ENCODE results near the gene CACHD1.

CACHD1 gene

GRCh38 chr1:64525116-64525686 lies 55.3 kb downstream of the CACHD1 start:
- DNase-seq: no peak

DNA sequence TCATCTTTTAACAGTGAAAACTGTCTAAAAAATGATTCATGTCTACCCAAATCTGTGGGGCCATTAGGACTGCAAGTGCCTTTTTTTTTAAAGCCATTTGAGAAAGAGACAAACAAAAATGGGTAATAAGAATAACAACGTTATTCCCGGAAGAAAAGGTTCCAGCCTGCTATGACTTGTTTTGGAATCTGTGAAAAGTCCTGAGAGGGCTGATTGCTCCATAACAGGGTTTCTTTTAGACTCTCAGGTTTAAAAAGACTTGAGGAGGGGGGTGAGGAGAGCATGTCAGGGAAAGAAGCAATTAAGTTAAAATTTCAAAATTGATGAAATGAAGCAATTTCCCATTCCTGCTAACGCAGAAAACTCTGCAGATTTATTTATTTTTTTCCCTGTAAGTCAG lies 56.4 kb downstream of the CACHD1 start:
- DNase-seq: no peak

GRCh38 chr1:64527165-64527564 lies 57.2 kb downstream of the CACHD1 start:
- DNase-seq: no peak

- no peak for DNase-seq
Observed at GRCh38 chr1:64527786-64528185, 57.9 kb downstream of the CACHD1 start.

GRCh38 chr1:64530969-64531692 lies 61.2 kb downstream of the CACHD1 start:
- no peak for DNase-seq

- DNase-seq: no peak
Observed at GRCh38 chr1:64532646-64533045, 62.7 kb downstream of the CACHD1 start.

- DNase-seq: peak in 1 of 2 experiments; percentile 48
Observed at GRCh38 chr1:64535938-64536835, 66.3 kb downstream of the CACHD1 start.

DNA sequence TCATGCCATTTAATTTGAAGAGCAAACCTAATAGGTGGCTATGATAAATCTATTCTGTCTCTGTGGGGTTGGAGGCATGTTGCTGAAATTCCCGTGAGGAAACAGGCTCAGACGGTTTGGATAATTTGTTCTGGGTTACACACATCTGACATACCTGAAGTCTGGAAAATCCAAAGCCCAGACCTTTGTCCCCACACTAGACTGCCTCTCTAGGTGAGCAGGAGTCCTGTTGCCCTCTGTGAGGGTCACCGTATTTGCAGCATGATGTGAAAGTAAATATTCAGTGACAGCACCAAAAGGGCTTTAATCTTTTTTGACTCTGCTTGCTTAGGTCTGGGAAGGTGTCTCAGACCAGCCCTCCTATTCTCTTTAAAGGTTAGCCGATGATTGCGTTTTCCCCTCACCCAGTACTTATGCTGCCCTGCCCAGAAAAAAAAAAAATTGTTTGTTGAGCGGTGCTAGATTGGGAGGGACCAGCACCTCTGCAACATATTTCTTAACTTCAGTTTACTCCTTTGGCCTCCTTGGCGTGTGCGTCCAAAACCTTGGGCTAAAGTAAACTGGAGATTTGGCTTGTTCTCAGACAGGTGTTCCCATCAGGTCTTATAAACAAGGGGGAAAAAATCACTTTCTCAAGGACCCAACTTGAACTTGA lies 67.0 kb downstream of the CACHD1 start:
- no peak for DNase-seq

DNA sequence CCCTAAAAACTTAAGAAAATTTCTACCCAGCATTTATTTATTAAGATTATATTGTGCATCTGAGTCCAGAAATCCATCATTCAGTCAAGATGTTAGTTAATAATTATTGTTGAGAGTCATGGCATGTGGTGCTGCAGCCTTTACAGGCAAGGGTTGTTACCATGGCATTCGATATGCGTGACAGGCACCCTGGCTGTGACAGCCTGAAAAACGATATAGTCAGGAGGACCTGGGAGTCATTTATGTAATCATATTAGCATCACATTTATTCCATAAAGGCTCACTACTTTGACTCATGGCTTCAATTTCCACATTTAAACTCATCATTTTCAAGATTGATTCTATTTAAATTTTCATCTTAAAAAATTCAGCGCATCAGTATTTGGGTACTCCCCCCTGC lies 68.0 kb downstream of the CACHD1 start:
- DNase-seq: peak in 1 of 2 experiments; percentile 28

DNA sequence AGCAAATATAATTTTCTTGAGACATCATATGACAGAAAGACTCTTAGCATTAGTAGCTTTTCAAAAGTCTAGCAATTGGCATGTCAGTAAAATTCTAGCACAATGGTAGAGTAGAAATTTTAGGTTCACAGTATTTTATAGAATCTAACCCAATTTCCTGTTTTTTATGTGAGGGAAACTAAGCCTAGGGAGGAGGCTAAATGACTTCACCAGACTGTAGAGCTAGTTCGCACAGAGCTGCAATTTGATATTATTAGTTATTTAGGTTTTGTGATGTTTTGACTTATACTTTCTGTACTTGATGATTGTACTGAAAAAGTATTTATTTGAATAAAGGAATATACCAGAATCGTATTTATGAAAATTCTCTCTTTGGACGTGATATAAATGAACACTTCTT lies 68.5 kb downstream of the CACHD1 start:
- no peak for DNase-seq

DNA sequence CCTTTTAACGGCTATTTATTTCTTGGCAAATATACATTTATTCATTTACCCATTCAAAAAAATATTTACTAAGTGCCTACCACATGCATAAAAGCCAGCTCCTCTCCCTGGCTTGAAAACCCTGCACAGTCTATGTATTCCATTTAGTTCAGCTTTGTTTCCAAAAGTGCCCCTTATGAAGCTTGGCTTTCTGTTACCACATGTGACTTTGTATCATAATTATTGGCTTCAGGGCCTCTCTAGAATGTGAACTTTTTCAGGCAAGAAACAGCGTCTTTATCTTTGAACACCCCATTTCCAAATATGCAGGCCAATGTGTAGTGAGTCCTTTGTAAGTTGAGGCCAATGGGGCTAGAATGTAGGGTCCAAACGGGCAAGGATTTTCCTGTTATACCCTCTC lies 69.4 kb downstream of the CACHD1 start:
- DNase-seq: no peak

- no peak for DNase-seq
Observed at GRCh38 chr1:64539781-64540218, 69.9 kb downstream of the CACHD1 start.

- no peak for DNase-seq
Observed at GRCh38 chr1:64540265-64540791, 70.4 kb downstream of the CACHD1 start.

DNA sequence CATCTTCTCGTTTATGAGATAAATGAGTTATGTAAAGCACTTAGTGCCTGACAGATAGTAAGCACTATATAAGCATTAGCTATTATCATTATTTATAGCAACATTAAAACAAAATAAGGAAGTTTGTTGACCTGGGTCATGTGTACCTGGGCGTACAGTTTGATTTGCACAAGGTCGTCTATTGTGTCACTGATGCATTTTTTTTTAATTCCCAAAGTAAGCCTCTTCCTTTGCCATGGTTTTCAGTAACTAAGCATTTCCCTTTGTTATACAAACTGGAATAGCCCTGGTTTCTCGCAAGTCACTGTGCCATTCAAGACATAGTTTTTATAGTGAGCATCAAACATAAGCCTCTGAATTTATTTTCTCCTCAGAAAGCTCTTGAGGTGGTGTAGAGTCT lies 72.2 kb downstream of the CACHD1 start:
- DNase-seq: no peak

GRCh38 chr1:64543831-64544230 lies 73.9 kb downstream of the CACHD1 start:
- DNase-seq: no peak

DNA sequence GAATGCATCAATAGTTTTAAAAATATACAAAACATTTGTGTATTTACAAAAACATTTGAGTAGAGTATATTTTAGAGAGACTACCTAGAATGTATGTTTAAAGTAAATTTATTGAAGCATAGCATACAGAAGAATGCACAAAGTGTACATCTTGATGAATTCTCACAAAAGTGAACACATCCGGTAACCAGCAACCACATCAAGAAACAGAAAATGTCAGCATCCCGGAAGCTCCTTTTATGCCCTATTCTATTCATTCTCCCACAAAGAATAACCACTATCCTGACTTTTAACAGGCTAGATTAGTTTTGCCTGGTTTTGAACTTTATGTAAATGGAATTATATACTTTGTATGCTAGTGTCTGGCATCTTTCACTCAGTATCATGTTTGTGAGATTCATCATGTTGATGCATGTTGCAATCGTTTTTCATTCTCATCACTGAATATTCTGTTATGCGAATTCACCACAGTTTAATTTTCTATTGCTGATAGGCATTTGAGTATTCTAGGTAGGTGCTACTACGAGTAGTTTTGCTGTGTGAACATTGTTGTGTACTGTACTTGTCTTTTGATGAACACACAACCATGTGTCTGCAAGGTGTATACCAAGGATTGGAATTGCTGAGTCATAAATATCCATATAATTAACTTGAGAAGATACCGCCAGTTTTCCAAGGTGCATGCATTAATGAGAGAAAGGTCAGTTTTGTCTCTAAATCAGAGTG lies 75.4 kb downstream of the CACHD1 start:
- DNase-seq: no peak

- no peak for DNase-seq
Observed at GRCh38 chr1:64546013-64546412, 76.1 kb downstream of the CACHD1 start.

DNA sequence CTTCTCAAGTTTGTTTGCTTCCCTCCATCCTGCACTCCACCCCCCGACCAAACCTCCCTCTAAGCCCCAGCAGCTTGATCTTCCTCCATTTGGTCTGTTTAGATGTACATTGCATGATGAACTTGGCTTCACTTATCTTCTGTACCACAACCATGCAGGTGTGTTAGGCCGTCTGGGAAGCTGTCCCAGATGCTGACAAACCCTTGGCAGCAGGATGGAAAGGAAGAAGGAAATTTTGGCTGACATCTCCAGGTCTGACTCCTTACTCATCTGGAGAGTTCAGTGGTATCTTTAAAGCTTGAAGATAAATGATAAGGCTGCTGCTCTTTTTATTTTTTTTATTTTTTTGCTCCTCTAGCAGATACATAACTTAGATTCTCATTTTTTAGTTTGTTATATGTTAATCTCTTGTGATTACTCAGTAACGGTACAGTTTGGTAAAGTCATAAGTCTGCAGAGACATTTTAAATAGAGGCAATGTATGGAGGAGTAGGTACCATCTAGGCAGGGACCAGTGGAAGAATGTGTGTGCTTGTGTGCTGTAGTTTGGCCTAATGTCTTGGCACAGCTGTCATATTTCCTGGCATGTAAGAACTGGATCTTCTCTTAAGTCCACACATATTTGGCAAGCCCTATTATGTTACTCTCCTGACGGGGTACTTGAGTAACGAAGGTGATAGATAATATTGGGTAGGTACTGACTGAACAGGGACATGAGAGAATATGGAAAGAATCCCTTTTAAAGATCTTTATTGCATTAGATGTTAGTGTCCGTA lies 79.7 kb downstream of the CACHD1 start:
- no peak for DNase-seq

DNA sequence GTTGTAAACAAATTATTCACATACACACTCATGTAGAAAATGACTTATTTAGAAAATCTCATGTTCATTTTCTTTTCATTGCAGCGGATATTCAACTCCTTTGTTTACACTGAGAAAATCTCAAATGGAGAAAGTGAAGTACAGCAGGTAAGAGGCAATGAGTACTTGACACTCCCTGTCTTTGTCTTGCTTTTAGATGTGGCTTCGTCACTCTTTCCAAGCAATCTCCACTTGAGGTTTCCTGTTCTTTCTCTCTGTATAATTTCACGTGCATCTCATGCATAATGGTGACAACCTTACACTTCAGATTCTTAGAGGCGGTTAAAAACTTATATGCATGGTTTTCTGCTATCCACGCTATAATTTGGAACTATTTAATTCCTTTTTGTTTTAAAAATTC lies 80.6 kb downstream of the CACHD1 start:
- no peak for DNase-seq

DNA sequence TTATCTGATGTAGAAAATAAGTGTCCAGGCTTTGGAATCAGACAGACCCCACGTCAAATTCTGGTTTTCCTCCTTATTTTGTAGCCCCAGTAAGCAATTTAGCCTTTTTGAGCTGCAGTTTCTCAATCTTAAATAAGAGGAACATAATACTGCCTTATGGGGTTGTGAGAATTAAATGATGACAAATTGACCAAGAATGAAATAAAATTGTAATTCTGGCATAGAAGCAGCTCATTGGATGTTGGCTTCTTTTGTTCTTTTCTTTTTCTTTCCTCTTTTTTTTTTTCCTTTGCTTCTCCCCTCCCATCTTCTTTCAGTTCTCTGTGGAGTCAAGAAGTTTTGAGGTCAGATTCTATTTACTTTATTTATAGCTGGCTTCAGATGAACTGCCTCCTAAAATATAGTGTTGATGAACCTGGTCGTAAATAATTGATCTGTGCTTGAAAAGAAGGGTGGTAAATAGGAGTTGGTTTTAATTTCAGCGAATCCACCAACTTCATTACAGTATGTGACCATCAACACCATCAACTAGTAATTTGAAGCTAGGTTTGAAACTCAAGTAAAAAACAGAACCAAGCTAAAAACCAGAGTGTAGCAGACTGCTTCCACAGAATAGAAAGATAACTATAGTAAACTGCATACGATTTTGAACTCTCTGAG lies 81.1 kb downstream of the CACHD1 start:
- DNase-seq: no peak

DNA sequence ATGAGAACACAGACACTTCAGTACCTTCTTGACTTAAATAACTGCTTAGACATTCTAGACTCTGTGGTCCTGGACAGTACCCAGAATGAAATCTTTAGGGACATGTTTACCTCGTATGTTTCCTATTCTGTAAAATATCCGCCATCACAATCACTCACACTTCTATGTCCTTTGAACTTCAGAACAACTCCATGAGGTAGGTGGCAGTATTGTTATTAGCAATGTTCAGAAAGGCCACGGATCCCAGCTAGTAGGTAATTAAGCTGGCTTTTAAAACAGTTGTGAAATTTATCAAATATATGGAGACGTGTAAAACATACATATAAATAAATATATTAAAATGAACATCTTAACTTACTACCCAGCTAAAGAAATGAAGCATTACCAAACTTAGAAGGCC lies 83.4 kb downstream of the CACHD1 start:
- no peak for DNase-seq

Measured in SHP77 (cell line).